Measurements from ENCODE around the gene FOXO3.

FOXO3 gene

GRCh38 chr6:108650781-108651180, 90.1 kb downstream of the FOXO3 start:
- ChIA-PET POLR2A (no interaction called here), CTCF (interaction anchor here (1.5 kb wide), 1 partner anchor 15 kb away, joined by 5 read pairs; no protein-coding TSS in a partner anchor)
- DNase-seq (ENCODE audit: extremely low spot score), result no peak
- no peak for TF ChIP-seq CTCF (IDR thresholded peaks at IDR 0.05; ENCODE audit: control extremely low read depth, extremely low read depth, low read depth, missing control alignments)

- POLR2A ChIA-PET, result no interaction called here
- TF ChIP-seq CTCF (IDR thresholded peaks at IDR 0.05; ENCODE audit: control extremely low read depth, extremely low read depth, low read depth, missing control alignments), result no peak
- no peak for DNase-seq (ENCODE audit: extremely low spot score)
- CTCF ChIA-PET, result interaction anchor here (1.5 to 2.0 kb wide), 2 partner anchors 11 to 16 kb away, joined by 5 read pairs; no protein-coding TSS in a partner anchor
These were observed 90.9 kb downstream of the FOXO3 start for GRCh38 chr6:108651340-108652227.

DNA sequence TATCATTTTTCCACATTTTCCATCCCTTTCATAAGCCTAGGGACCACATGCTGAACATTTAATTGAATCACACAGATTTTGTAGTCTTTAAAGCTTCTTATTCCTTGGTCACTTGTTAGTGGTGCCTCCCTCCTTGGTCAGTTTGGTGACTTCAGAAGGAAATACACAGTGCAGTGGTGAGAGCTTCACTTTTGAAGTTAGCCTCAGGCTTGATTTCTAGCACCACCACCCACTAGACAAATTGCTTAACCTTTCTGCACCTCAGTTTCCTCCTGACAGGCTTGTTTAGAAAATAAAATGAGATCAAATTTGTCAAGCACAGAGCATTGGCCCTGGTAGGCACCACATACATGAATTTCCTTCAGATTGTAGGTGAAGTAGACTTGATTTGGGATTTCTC, 91.7 kb downstream of the FOXO3 start:
- TF ChIP-seq CTCF (IDR thresholded peaks at IDR 0.05; ENCODE audit: control extremely low read depth, extremely low read depth, low read depth, missing control alignments), result no peak
- POLR2A ChIA-PET, result no interaction called here
- DNase-seq (ENCODE audit: extremely low spot score), result no peak
- CTCF ChIA-PET, result interaction anchor here (2.0 kb wide), 1 partner anchor 12 kb away, joined by 5 read pairs; no protein-coding TSS in a partner anchor

GRCh38 chr6:108653949-108654348, 93.2 kb downstream of the FOXO3 start:
- CTCF ChIA-PET, result interaction anchor here (1.1 kb wide), 1 partner anchor 19 kb away, joined by 4 read pairs; no protein-coding TSS in a partner anchor
- no peak for TF ChIP-seq CTCF (IDR thresholded peaks at IDR 0.05; ENCODE audit: control extremely low read depth, extremely low read depth, low read depth, missing control alignments)
- POLR2A ChIA-PET, result no interaction called here
- DNase-seq (ENCODE audit: extremely low spot score), result no peak

DNA sequence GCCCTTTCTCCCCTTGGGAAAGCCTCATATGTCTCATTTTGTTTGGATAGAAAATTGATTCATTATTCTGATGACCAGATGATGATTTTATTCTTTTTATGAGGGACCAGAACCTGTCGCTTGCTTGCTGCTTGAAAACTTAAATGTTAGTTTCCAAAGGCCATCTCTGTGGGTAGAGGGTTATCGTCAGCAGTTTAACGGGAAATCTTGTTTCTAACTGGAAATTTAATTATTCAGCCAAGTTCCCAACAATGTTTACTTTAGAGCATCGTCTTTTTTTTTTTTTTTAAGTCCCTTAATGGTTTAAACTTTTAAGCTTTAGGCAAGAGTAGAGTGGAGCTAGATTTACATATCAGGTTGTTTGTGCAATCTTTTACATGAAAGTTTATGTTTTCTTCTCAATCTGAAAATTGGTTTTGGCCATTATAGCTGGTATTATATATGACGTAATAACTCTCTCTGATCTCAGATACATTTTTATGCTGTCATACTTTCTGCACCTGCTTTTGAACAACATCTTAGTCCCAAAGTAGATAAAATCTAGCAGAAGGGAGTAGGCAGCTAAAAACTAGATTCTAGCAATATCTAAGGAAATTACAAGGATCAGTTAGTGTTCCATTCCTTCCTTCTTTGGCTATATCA, 93.9 kb downstream of the FOXO3 start:
- ChIA-PET CTCF (no interaction called here), POLR2A (interaction anchor here (1.2 kb wide), 1 partner anchor 23 kb away, joined by 6 read pairs; no protein-coding TSS in a partner anchor)
- no peak for TF ChIP-seq CTCF (IDR thresholded peaks at IDR 0.05; ENCODE audit: control extremely low read depth, extremely low read depth, low read depth, missing control alignments)
- DNase-seq (ENCODE audit: extremely low spot score), result no peak

DNA sequence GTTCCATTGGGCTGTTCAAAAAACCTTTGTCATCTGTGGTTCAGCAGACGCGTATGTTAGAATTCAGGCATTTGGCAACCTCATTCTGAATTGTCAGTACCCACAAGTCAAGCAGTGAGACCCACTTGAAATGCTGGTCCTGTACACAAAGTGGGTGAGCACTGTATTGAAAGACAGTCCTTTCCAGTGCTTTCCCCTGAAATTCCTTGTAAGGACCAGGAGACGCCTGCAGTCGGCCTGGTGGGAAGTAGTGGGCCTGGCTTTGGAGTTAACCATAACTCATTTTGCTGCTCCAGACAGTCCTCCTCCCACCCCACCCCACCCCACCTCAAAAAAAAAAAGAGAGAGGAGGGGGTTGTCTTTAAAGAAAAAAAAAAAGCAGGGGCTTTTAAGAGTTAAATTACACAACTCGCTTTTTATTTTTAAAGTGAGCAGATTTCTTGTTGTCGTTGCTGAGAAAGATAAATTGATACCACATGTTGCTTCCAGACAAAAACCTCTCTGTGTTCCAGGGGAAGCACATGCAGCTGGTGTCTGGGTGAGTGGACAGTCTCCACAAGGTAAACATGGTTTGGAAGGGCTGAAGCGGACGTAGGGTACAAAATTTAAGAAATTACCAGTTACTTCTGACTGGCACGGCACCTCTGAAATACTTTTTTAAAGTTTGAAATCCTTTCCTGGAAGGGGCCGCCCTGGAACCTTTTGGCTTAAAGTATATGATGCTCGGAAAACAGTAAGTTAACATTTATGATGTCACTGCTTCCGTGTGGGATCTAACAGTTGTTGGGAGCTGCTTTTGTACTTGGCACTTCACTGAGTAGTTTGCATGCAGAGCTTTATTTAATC, 95.3 kb downstream of the FOXO3 start:
- DNase-seq (ENCODE audit: extremely low spot score), result no peak
- ChIA-PET POLR2A (no interaction called here), CTCF (interaction anchor here (0.8 kb wide), 1 partner anchor 43 kb away, joined by 3 read pairs; no protein-coding TSS in a partner anchor)
- no peak for TF ChIP-seq CTCF (IDR thresholded peaks at IDR 0.05; ENCODE audit: control extremely low read depth, extremely low read depth, low read depth, missing control alignments)
